Measurements from ENCODE around the gene RIPPLY2. TPM values are rescaled to one million over a fixed set of nuclear protein-coding genes. Genes with fewer than 3 reads are reported as not detected.

The RIPPLY2 gene
- total and polyA plus RNA-seq, 9 of the 15 experiments (the other 6 are each of a cell fraction or from before 2014, with no cell fraction given) = not detected

GRCh38 chr6:83852528-83853177, 507 bp upstream of the RIPPLY2 start:
- no peak overlapping the region for H3K4me3 ChIP-seq
- CTCF ChIA-PET (ENCODE audit: low intra/inter-chr PET ratio) = no interaction called here
- 5% methylated on average over 16 of the region's 16 CpGs for WGBS (ENCODE audit: insufficient coverage, low coverage, missing lambda C conversion rate)
- POLR2A ChIA-PET = interaction anchor here (1.1 kb wide), 1 partner anchor 9 kb away, joined by 4 read pairs; no protein-coding TSS in a partner anchor
- H3K27ac ChIP-seq (ENCODE audit: extremely low read depth, low read depth, low read length) = no peak overlapping the region
- no peaks in the 10 kb centered on the region for H3K36me3 ChIP-seq (ENCODE audit: control insufficient read depth, insufficient read depth, low read length)
- no peak for DNase-seq (ENCODE audit: extremely low read depth in 1 of 4, low spot score in 3 of 4)
- peaks cover 0 to 12% of the 10 kb centered on the region in 2 experiments; a peak in 1 of 5 replicates for H3K4me1 ChIP-seq (replicated peaks in 1 of 2; ENCODE audit: control insufficient read depth in 2 of 2, insufficient read depth in 2 of 2, low read length in 2 of 2)
- in situ Hi-C loops (cut with MboI) (no loop called here), intact Hi-C loops (cut with micrococcal nuclease) (no loop called here)
- BruUV-seq (replicated peaks) = no TSS peak
- no peak overlapping the region for H3K4me2 ChIP-seq (ENCODE audit: insufficient read depth, low read length)
- FAIRE-seq = peak; percentile 44
- H4K20me1 ChIP-seq (replicated peaks; ENCODE audit: control insufficient read depth, insufficient read depth, low read length) = no peaks in the 10 kb centered on the region
- peak; percentile 30; the same call in 1 of the 2 replicates for TF ChIP-seq TFE3 (CRISPR knock-in tag; IDR thresholded peaks at IDR 0.05)
- no peak for TF ChIP-seq ATF3 (IDR thresholded peaks at IDR 0.05)
- no peak for TF ChIP-seq ATF3 (CRISPR knock-in tag; conservative IDR thresholded peaks at IDR 0.05)
- H3K9me1 ChIP-seq (ENCODE audit: control insufficient read depth, insufficient read depth, low read length) = no peaks in the 10 kb centered on the region
- H3K27me3 ChIP-seq (ENCODE audit: control insufficient read depth in 2 of 2, insufficient read depth in 2 of 2, low read length in 2 of 2) = peaks cover 16 to 25% of the 10 kb centered on the region in 2 experiments
- H2AFZ ChIP-seq (ENCODE audit: low read depth, low read length) = no peak overlapping the region
- no peak overlapping the region for H3K9ac ChIP-seq (ENCODE audit: insufficient read depth in 1 of 2, low read depth in 2 of 2, low read length in 2 of 2)
- ATAC-seq = no peak
- H3K79me2 ChIP-seq (ENCODE audit: control insufficient read depth, insufficient read depth, low read length) = no peaks in the 10 kb centered on the region
- H3K9me3 ChIP-seq (replicated peaks; ENCODE audit: control insufficient read depth, insufficient read depth, low read depth, low read length) = no peaks in the 10 kb centered on the region; the same call in 1 of the 2 replicates
